Urinary bladder (tissue), 4 donors: ENCODE data around the gene MT1B. TPM values are rescaled to one million over a fixed set of nuclear protein-coding genes. Genes with fewer than 3 reads are reported as not detected.

ENCODE experiments used
- DNase-seq: peaks from one replicate; pipeline ENCODE4 v3.0.0-alpha.2; 2015; ENCODE audit errors: extremely low spot score
- H3K27ac ChIP-seq: one replicate; pipeline ENCODE4 v1.5.1; 2013; ENCODE audit warnings: low read depth, mild to moderate bottlenecking, moderate library complexity
- H3K36me3 ChIP-seq: one replicate; pipeline ENCODE4 v1.6.1; 2013; ENCODE audit warnings: mild to moderate bottlenecking, moderate library complexity; ENCODE audit not compliant: insufficient read depth
- H3K4me1 ChIP-seq: one replicate; pipeline ENCODE4 v1.6.1; 2013; ENCODE audit warnings: mild to moderate bottlenecking, moderate library complexity; ENCODE audit not compliant: insufficient read depth
- H3K4me3 ChIP-seq: one replicate; pipeline ENCODE4 v1.5.1; 2013; ENCODE audit warnings: low read depth, low read length
- WGBS: extraction: QIAGEN DNeasy Blood & Tissue Kit; methylation state at CpG from one replicate; pipeline ENCODE4 v1.1.7; 2013; 5-methylcytosine and 5-hydroxymethylcytosine counted together
- polyA plus RNA-seq: library from polyadenylated mRNA; stranded (reverse); fragments of 200-250 nt; gene quantifications from one replicate; pipeline ENCODE4 v1.2.3, GENCODE V29; 2013
- total RNA-seq: library from RNA; depleted of rRNA; stranded (reverse); fragments of >200 nt; gene quantifications from one replicate; pipeline ENCODE4 v1.2.3, GENCODE V29; 2014
- donor health status: healthy with polysubstance abuse.
- donor health status: healthy.

The MT1B gene
- total and polyA plus RNA-seq, 2 donors: not detected

DNA sequence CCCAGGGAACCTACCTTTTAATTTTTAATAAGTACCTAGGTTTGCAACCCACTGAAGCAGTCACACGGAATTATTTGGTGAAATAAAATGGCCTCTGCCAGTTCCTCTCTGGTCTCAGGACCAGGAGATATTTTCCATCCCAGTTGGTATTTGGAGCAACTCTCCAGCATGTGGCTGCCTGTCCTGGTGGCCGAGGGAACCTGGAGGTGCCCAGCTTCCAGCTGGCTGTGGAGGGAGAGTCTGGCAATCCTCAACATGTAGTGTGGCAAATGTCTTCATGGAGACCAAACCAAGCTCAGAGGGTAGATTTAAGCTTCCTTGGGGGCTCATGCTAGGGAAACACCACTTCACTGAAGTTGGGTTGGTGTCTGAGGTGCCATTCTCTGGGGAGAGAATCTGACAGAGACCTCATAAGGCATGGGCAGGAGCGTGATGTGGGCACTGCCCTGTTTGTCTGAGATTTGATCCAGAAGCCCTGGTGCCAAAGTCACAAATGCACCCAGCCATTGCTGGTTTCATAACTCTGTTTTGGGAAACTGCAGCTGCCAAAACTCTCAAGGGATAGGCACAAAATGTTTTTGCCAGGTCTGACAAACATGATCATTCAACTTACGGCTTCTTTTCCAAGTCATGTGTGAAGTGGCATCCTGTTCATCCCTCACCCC is 33.4 kb downstream of the MT1B start:
- H3K4me1 ChIP-seq: no peaks in the 10 kb centered on the region
- H3K36me3 ChIP-seq: no peaks in the 10 kb centered on the region
- 92% methylated on average over 4 of the region's 4 CpGs for WGBS
- no peak overlapping the region for H3K27ac ChIP-seq
- no peak for DNase-seq
- H3K4me3 ChIP-seq: no peak overlapping the region

DNA sequence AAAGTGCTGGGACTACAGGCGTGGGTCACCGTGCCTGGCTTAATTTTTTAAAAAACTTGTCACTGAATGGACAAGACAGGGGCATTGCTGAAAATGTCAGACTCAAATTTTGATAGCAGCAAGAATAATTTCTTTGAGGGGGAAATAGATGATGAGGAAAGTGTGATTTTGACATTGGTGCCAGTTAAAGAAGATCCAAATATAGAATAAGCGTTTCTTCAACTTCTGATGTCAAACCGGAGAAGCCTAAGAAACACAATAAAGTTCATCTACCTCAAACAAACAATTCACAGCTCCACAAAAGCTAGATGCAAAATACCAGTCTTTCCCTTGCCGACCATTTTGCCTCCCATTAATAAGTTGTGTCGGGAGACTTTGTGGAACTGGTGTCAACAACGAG is 35.1 kb downstream of the MT1B start:
- H3K4me3 ChIP-seq: no peak overlapping the region
- H3K36me3 ChIP-seq: no peaks in the 10 kb centered on the region
- 96% methylated on average over 7 of the region's 7 CpGs for WGBS
- no peaks in the 10 kb centered on the region for H3K4me1 ChIP-seq
- DNase-seq: no peak
- H3K27ac ChIP-seq: no peak overlapping the region

DNA sequence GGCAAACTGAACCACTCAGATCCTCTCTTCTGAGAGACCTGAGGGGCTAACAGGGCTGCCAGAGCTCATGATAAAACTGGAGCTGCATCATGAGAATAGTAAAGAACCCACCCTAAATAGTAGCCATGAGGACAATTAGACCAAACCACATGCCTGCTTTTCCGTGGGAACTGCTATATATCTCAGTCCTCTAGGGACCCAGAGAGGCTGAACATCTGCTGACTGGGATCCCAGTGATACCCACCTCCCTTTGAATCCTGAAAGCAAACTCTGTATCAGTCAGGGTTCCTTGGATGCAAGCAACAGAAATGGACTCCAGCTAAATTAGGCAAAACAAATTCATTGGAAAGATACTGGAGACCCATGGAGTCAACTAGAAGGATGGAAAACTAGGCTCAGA is 37.1 kb downstream of the MT1B start:
- 64% methylated on average over 1 of the region's 1 CpG for WGBS
- Histone ChIP-seq H3K36me3 (no peaks in the 10 kb centered on the region), H3K27ac (no peak overlapping the region), H3K4me1 (no peaks in the 10 kb centered on the region), H3K4me3 (no peak overlapping the region)
- DNase-seq: no peak

DNA sequence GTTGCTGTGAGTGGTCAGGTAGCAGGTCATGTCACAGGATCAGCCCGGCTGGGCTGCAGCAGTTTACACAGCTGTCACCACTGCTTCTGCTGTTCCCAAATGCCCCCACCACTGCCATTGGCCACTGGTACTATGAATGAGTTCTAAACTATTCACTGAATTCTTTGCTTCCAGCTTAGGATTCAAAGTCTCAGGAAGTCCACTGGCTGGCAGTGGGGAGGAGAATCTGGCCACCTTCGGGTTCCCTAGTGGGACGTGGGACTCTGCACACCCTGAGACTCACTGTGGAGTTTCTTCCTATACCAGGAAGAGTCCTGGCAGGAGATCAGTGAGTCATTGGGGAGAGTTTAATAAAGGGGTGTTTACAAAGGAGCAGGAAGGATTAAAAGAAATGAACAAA is 37.5 kb downstream of the MT1B start:
- no peak overlapping the region for H3K4me3 ChIP-seq
- no peak for DNase-seq
- H3K27ac ChIP-seq: no peak overlapping the region

DNA sequence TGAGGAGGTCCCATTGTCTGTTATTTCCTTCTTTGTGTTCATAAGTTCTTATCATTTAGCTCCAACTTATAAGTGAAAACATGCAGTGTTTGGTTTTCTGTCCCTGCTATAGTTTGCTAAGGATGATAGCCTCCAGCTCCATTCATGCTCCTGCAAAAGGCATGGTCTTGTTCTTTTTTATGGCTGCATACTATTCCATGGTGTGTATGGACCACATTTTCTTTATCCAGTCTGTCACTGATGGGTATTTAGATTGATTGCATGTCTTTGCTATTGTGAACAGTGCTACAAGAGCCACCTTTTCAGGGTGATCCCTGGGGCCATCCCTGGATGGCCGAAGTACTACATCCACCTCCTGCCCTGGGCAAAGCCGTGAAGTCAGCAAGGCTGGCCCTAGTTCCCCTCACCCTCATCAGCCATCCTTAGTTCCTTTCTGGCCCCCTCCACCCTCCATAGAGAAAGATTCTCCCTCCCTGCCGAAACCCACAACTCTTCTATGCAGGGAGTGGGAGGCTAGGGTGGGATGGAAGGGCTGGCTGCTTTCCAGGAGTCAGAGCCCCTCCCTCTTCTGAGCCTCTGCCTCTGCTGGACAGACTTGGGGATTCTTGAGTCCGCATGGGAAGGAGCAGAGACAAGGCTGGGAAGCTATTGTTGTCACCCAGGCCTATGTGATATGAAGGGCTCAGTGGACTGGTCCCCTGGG is 38.9 kb downstream of the MT1B start:
- Histone ChIP-seq H3K4me1 (no peaks in the 10 kb centered on the region), H3K27ac (no peak overlapping the region), H3K4me3 (no peak overlapping the region), H3K36me3 (no peaks in the 10 kb centered on the region)
- 89% methylated on average over 4 of the region's 4 CpGs for WGBS
- DNase-seq: no peak

More for the DNA sequence above, 37.5 kb downstream of the MT1B start:
- WGBS: 67% methylated on average over 3 of the region's 3 CpGs
- H3K4me1 ChIP-seq: no peaks in the 10 kb centered on the region
- no peaks in the 10 kb centered on the region for H3K36me3 ChIP-seq

DNA sequence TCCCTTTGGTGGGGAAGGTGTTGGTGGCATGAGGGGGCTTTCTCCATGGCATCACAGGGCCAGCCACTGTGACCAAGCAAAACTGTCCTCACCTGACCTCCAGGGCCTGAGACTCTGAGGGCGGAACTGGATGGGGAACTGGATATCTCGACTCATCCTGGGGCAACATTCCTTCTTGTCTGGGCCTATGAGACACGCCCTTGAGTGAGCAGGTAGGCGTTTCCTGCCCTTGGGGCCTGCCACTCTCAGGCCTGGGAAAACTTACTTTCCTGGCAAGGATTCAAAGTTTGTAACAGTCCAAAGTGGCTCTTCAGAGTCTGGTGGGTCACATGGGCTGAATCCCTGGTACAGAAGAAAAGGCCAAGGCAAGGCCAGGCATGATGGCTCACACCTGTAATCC is 40.2 kb downstream of the MT1B start:
- no peak overlapping the region for H3K27ac ChIP-seq
- 61% methylated on average over 4 of the region's 4 CpGs for WGBS
- H3K4me1 ChIP-seq: no peaks in the 10 kb centered on the region
- H3K4me3 ChIP-seq: no peak overlapping the region
- no peaks in the 10 kb centered on the region for H3K36me3 ChIP-seq
- peak; percentile 37 for DNase-seq

DNA sequence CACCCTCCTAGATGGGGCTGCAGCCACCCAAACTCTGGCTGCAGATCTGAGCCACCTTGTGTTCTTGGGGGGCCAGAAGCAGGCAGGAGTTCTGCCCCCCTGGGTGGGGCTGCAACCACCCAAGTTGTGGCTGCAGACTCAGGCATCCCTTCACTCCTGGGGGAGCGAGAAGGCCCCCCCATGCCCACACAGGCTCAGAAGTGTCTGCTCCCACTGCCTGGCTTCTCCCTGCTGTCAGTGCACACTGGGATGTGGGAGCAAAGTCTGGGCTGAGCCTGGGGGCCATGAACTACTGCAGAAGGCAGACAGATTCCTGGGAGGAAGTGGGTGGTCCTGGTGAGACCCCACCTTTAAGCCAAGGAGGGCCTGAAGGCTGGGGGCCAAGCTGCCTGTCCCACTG is 43.6 kb downstream of the MT1B start:
- Histone ChIP-seq H3K27ac (no peak overlapping the region), H3K4me3 (no peak overlapping the region), H3K36me3 (no peaks in the 10 kb centered on the region), H3K4me1 (no peaks in the 10 kb centered on the region)
- DNase-seq: no peak
- 73% methylated on average over 1 of the region's 1 CpG for WGBS

DNA sequence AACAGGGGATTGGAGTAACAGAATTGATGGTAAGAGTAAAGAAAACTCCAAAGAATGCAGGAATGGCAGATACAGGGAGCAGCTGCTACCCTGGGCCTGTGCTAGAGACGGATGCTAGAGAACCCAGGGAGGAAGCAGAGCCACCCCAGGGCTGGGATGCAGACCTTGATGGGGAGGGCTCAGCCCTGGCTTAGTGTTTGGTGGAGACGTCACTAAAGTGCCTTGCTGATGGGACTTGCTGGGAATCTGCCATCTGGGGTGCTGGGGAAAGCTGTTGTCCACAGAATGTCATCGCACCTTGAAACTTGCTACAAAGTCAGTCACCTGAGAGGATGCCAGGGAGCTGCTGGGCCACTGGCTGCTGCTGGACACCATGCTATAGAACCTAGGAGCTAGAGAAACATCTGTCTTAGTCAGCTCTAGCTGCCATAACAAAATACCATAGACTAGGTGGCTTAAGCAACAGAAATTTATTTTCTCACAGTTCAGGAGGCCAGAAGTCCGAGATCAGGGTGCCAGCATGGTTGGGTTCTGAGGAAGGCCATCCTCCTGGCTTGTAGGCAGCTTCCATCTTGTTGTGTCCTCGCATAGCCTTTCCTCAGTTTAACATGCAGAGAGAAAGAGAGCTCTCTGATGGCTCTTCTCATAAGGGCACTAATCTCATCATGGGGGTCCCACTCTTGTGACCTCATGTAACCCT is 45.9 kb downstream of the MT1B start:
- Histone ChIP-seq H3K27ac (no peak overlapping the region), H3K4me1 (no peaks in the 10 kb centered on the region), H3K36me3 (no peaks in the 10 kb centered on the region), H3K4me3 (no peak overlapping the region)
- DNase-seq: no peak
- 87% methylated on average over 5 of the region's 5 CpGs for WGBS

DNA sequence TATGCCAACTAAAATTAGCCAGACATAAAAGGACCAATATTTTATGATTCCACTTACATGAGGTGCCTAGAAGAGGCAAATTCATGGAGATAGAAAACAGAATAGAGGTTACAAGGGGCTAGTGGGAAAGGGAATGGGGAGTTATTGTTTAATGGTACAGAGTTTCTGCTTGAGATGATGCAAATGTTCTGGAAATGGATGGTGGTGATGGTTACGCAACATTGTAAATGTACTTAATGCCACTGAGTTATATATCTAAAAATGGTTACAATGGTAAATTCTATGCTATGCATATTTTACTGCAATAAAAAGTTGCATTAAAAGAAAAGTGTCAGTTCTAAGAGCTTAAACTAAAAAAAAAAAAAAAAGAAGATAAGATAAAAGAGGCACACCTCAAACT is 48.5 kb downstream of the MT1B start:
- Histone ChIP-seq H3K4me3 (no peak overlapping the region), H3K27ac (no peak overlapping the region), H3K36me3 (no peaks in the 10 kb centered on the region), H3K4me1 (no peaks in the 10 kb centered on the region)
- WGBS: 94% methylated on average over 1 of the region's 1 CpG
- DNase-seq: no peak

DNA sequence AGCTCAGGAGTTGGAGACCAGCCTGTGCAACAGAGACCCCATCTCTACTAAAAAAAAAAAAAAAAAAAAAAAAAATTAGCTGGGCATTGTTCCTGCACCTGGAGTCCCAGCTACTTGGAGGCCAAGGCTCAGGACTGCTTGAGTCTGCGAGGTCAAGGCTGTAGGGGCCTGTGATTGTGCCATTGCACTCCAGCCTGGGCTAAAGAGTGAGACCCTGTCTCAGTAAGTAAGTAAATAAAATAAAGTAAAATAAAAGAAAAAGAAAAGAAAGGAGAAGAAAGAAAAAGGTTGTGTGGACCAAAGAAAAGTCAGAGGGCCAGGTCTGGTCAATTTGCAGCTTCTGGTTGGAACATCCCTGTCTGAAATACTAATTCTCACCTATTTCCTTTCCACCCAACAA is 48.9 kb downstream of the MT1B start:
- no peaks in the 10 kb centered on the region for H3K36me3 ChIP-seq
- no peak overlapping the region for H3K4me3 ChIP-seq
- H3K27ac ChIP-seq: no peak overlapping the region
- 97% methylated on average over 1 of the region's 1 CpG for WGBS
- H3K4me1 ChIP-seq: no peaks in the 10 kb centered on the region
- no peak for DNase-seq

DNA sequence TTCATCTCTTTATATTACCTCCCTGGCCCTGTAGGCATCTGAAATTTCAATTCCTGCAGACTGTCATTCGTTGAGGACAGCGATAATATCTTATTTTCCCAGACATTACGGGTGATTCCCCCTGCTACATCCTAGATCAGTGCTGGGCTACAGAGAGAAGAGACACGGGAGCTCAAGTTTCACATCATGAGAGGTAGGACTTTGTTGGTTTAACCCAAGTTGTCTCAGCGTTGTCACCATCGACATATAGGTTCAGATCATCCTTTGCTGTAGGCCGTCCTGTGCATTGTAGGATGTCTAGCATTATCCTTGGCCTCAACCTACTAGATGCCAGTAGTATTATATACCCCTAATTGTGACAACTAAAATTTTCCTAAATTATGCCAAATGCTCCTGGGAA is 49.8 kb downstream of the MT1B start:
- no peak for DNase-seq
- H3K4me1 ChIP-seq: no peaks in the 10 kb centered on the region
- WGBS: 89% methylated on average over 7 of the region's 7 CpGs
- no peaks in the 10 kb centered on the region for H3K36me3 ChIP-seq
- no peak overlapping the region for H3K4me3 ChIP-seq
- no peak overlapping the region for H3K27ac ChIP-seq
